NB4 (cell line): ENCODE measurements around the gene PROB1.

Experiments
- DNase-seq: peaks from one replicate; pipeline ENCODE4 v3.0.0; 2010; ENCODE audit warnings: low read depth
- H3K4me3 ChIP-seq: one replicate; pipeline ENCODE4 v1.5.1; 2011; ENCODE audit warnings: mild to moderate bottlenecking, low read depth, low read length, moderate library complexity
- MYC ChIP-seq: IDR thresholded peaks from 2 replicates; pipeline ENCODE4 v1.6.1; 2011; ENCODE audit warnings: low read depth, low read length
- POLR2A ChIP-seq: IDR thresholded peaks from 2 replicates; pipeline ENCODE4 v1.6.1; 2011; ENCODE audit warnings: mild to moderate bottlenecking; ENCODE audit not compliant: insufficient read length; ENCODE audit errors: extremely low read depth
- TF ChIP-seq, protein P1 (sequence below): IDR thresholded peaks from one replicate; pipeline ENCODE4 v1.5.1; 2012; ENCODE audit warnings: low read depth, low read length
- TF ChIP-seq, protein P2 (sequence below): IDR thresholded peaks from 2 replicates; pipeline ENCODE4 v1.6.1; 2011; ENCODE audit warnings: low read depth, low read length

The PROB1 gene

DNA sequence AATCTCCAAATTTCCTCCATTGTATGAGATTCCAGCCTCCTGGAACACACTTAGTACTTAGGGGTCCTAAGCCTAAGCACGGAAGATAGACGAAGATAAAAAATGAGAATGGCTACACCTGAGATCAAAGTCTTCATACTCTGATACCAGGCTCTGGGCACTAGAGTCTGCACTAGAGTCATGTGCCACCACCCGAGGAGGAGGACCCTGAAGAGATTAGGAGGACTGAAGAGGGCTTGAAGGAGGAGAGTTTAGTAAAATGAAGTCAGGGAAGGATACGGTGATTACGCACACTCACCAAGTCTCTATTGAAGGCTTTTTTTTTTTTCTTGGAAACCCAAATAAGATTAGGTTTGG, 9.6 kb upstream of the PROB1 start:
- H3K4me3 ChIP-seq, result peak overlapping the region; percentile 27
- TF ChIP-seq MYC (no peak), POLR2A (no peak)
- TF ChIP-seq, protein P1, sequence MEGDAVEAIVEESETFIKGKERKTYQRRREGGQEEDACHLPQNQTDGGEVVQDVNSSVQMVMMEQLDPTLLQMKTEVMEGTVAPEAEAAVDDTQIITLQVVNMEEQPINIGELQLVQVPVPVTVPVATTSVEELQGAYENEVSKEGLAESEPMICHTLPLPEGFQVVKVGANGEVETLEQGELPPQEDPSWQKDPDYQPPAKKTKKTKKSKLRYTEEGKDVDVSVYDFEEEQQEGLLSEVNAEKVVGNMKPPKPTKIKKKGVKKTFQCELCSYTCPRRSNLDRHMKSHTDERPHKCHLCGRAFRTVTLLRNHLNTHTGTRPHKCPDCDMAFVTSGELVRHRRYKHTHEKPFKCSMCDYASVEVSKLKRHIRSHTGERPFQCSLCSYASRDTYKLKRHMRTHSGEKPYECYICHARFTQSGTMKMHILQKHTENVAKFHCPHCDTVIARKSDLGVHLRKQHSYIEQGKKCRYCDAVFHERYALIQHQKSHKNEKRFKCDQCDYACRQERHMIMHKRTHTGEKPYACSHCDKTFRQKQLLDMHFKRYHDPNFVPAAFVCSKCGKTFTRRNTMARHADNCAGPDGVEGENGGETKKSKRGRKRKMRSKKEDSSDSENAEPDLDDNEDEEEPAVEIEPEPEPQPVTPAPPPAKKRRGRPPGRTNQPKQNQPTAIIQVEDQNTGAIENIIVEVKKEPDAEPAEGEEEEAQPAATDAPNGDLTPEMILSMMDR, result no peak
- TF ChIP-seq, protein P2, sequence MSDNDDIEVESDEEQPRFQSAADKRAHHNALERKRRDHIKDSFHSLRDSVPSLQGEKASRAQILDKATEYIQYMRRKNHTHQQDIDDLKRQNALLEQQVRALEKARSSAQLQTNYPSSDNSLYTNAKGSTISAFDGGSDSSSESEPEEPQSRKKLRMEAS, result 0 out of 2 replicates have a peak, but pooled peaks have one; percentile 7

DNA sequence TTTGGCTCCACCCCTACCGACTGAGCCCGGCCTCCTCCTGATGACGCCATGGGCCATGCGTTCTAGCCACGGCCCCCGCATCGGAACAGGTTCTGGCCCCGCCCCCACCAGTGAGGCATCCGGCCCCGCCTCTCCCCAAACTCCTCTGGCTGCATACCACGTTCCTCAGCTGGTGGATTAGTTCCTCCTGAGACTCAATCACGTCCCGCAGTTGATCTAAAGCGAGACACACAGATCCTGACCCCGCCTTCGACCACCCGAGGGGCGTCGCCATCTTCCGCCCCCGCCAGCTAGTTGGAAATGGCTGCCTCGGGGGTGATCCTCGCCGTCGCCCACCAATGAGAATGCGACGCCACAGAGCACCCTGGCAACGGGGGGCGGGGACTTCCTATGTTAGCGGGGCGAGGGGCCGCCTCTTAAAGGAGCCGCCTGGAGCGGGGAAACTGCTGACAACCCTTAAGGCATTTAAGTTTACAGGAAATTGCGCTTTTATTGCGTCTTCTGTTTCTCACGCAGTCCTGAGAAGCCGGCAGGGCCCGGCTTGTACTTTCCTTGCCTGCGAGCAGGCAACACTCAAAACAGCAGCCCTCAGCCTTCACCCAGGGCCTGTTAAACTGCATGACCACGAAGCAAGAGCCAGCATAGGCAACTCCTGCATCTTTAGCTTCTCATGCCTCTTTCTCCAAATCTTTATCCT, 9.0 kb upstream of the PROB1 start, which contains the start of gene SPATA24:
SPATA24 (minus strand) TSS at position 303 of the 697 bp plus-strand sequence; CDS start at position 274, 29 bp downstream.
- DNase-seq, result peak; percentile 98
- peak; percentile 77 for TF ChIP-seq MYC
- TF ChIP-seq, protein P2, result peak; percentile 79
- TF ChIP-seq, protein P1, result no peak

More for the DNA sequence above, 9.6 kb upstream of the PROB1 start:
- no peak for DNase-seq

DNA sequence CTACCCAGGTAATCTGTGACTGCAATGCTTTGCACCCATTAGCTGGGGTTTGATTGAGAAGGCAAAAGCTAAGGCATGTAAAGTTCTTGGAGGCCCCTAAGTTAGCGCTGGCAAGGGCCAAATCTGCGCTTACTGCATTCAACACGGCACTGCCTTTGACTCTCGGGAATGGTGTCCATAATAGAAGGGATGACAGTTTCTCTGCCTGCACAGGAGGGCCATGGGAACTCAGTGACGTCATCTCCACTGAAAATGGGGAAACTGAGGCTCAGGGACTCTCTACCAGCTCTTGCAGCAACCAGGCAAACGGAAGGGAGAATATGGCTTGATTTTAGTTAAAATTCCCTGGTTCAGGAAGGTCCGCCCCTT, 8.5 kb upstream of the PROB1 start:
- TF ChIP-seq, protein P1, result no peak
- TF ChIP-seq POLR2A (no peak), MYC (no peak)
- TF ChIP-seq, protein P2, result no peak
- H3K4me3 ChIP-seq, result peak overlapping the region; percentile 65
- no peak for DNase-seq

More for the DNA sequence above, 9.0 kb upstream of the PROB1 start, which contains the start of gene SPATA24:
- peak within 1 kb of the TSS; percentile 65 for H3K4me3 ChIP-seq

DNA sequence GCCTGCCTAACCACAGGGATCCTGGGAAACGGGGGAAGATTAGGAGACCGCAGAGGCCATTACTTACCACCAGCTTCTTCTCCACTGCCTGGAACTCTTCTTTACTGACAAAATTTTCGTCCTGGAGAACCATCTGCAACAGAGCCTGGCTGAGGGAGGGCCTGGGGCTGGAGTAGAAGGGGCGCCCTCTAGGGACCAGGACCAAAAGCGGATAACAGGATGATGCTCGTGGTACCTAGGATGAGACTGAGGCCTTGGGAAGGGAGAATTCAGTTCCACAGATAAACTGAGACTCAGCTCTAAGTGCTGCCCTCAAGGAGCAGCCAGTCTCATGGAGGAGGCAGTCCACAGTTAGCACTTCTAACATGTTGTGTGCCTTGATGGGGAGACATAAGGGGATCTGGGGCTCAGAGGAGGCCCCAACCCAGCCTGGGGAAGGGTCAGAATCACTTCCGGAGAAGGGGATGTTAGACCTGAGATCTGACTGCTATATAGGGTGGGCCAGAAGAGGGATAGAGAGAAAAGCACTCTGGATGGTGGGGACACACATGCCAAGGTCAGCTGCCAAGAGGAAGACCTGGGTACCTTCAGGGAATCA, 7.8 kb upstream of the PROB1 start:
- no peak for TF ChIP-seq POLR2A
- TF ChIP-seq, protein P1, result peak; percentile 63
- peak; percentile 68 for DNase-seq
- H3K4me3 ChIP-seq, result no peak overlapping the region

DNA sequence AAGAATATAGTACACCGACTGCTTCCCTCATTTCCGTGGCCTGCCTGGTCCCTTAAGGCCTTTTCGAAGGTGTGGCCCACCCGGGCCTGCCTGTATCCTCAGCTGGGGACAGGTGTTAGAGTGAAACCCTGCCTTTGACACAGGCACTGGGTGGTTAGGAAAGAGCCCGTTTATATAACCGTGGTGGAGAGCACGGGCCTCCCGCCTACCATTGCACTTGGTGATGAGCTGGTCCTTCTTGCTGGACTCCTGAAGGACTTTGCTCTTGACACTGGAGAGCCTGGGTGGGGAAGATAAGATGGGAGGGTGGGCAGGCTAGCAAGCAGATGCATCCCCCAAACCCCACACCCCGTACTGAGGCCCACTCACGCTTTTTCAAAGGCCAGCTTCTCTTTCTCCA, 6.6 kb upstream of the PROB1 start:
- TF ChIP-seq MYC (no peak), POLR2A (no peak)
- TF ChIP-seq, protein P2, result no peak
- TF ChIP-seq, protein P1, result no peak
- no peak overlapping the region for H3K4me3 ChIP-seq
- DNase-seq, result no peak
